Activated naive CD4-positive, alpha-beta T cell treated with anti-CD3 and anti-CD28 coated beads for 36 hours (primary cell): Measurements from ENCODE around the gene SCN10A. TPM values are rescaled to one million over a fixed set of nuclear protein-coding genes. Genes with fewer than 3 reads are reported as not detected.

ENCODE experiments used
- CTCF ChIA-PET: fragments of 350-600 bp; sonication (Branson Sonifier 250); formaldehyde crosslinking; loops from one replicate; lab custom pipeline; 2021; ENCODE audit warnings: antibody characterized with exemption; lab: Charles Lee
- DNase-seq: peaks from one replicate; pipeline ENCODE4 v3.0.0-alpha.2; 2020
- H3K27ac Mint-ChIP-seq: one replicate; pipeline ENCODE4 v1.8.0; 2021; ENCODE audit warnings: mild to moderate bottlenecking, mixed read lengths
- H3K27me3 Mint-ChIP-seq: one replicate; pipeline ENCODE4 v1.8.0; 2021; ENCODE audit warnings: low read depth, mixed read lengths
- H3K36me3 Mint-ChIP-seq: one replicate; pipeline ENCODE4 v1.8.0; 2021; ENCODE audit warnings: low read depth, mixed read lengths
- H3K4me1 Mint-ChIP-seq: one replicate; pipeline ENCODE4 v1.8.0; 2021; ENCODE audit warnings: low read depth, mixed read lengths
- H3K4me3 Mint-ChIP-seq: one replicate; pipeline ENCODE4 v1.8.0; 2021; ENCODE audit warnings: mild to moderate bottlenecking, moderate library complexity, mixed read lengths
- H3K9me3 Mint-ChIP-seq: one replicate; pipeline ENCODE4 v1.8.0; 2021; ENCODE audit warnings: mixed read lengths
- intact Hi-C: fragments of 100-400 bp; cut with micrococcal nuclease; formaldehyde crosslinking; loops from one replicate; pipeline ENCODE4 v1.15.1; 2023
- total RNA-seq, 2 experiments: library from RNA; stranded (reverse); gene quantifications; one replicate each; pipeline ENCODE4 v1.2.3, GENCODE V29; 2021

SCN10A gene
- total RNA-seq, 2 experiments from 2014 or later = not detected

- peaks cover 8% of the 10 kb centered on the region for H3K27me3 Mint-ChIP-seq
- H3K9me3 Mint-ChIP-seq = no peaks in the 10 kb centered on the region
- H3K4me1 Mint-ChIP-seq = no peaks in the 10 kb centered on the region
- no peak overlapping the region for H3K27ac Mint-ChIP-seq
- no peak overlapping the region for H3K4me3 Mint-ChIP-seq
- CTCF ChIA-PET = no interaction called here
- intact Hi-C loops = no loop called here
- DNase-seq = no peak
- H3K36me3 Mint-ChIP-seq = no peaks in the 10 kb centered on the region
These were observed 85.7 kb downstream of the SCN10A start for GRCh38 chr3:38730281-38730680.

DNA sequence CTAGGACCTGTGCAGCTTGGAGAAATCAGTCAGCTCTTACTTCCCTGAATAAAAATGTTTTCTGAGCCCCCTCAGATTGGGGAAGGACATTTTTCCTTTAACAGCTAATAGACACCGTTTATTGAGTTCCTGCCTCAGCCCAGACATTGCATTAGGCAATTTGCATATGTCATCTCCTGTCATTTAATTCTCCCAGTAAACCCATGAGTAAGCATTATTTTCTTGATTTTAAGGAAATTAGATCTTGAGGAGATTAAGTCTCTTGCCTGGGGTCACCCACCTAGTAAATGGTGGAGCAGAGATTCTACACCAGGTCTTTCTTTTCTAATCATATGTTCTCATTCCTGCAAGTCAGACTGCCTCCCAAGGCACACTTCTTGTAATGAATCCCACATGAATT is 88.0 kb downstream of the SCN10A start:
- CTCF ChIA-PET = no interaction called here
- Mint-ChIP-seq H3K27ac (no peak overlapping the region), H3K4me1 (no peaks in the 10 kb centered on the region), H3K36me3 (no peaks in the 10 kb centered on the region), H3K4me3 (no peak overlapping the region), H3K27me3 (peaks cover 10% of the 10 kb centered on the region), H3K9me3 (no peaks in the 10 kb centered on the region)
- intact Hi-C loops = no loop called here
- no peak for DNase-seq

GRCh38 chr3:38726751-38727150 is 89.3 kb downstream of the SCN10A start:
- H3K36me3 Mint-ChIP-seq = no peaks in the 10 kb centered on the region
- DNase-seq = no peak
- H3K4me1 Mint-ChIP-seq = no peaks in the 10 kb centered on the region
- peaks cover 10% of the 10 kb centered on the region for H3K27me3 Mint-ChIP-seq
- CTCF ChIA-PET = no interaction called here
- intact Hi-C loops = no loop called here
- no peaks in the 10 kb centered on the region for H3K9me3 Mint-ChIP-seq
- no peak overlapping the region for H3K4me3 Mint-ChIP-seq
- H3K27ac Mint-ChIP-seq = no peak overlapping the region

DNA sequence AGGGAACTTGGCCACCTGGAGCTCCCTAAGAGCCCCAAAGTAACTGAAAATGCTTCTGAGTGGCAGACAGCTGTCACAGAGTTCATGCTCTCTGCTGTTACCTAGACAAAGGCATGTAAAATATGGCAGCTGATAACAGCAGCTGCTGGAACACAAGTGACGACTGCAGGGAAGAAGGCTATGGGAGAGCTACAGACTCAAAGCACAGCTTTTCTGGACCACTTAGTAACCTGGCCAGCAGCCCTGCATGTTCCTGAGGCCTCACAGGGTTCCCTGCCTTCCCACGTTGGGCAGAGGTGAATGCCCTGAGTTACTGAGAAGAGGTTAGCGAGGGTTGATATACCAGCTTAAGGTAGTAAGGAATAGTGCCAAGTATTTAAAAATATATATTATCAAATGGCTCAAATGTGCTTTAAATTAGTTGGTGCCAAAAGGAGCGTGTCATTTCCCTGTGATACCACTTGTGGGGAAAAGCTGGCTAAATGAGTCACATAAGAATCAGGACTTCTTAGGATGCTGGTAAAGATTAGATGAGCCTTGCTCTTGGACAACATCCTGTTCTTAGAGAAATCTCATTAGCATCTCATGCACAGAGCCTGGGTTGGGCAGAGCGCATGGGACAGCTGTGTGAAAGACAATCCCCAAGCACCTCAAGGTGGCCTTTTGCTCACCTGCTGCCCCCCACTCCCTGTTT is 90.1 kb downstream of the SCN10A start:
- Mint-ChIP-seq H3K4me1 (no peaks in the 10 kb centered on the region), H3K27me3 (peaks cover 10% of the 10 kb centered on the region), H3K36me3 (no peaks in the 10 kb centered on the region), H3K27ac (no peak overlapping the region), H3K4me3 (no peak overlapping the region), H3K9me3 (no peaks in the 10 kb centered on the region)
- no peak for DNase-seq
- CTCF ChIA-PET = interaction anchor here (0.9 kb wide), 1 partner anchor 12 kb away, joined by 3 read pairs; no protein-coding TSS in a partner anchor
- intact Hi-C loops = no loop called here

DNA sequence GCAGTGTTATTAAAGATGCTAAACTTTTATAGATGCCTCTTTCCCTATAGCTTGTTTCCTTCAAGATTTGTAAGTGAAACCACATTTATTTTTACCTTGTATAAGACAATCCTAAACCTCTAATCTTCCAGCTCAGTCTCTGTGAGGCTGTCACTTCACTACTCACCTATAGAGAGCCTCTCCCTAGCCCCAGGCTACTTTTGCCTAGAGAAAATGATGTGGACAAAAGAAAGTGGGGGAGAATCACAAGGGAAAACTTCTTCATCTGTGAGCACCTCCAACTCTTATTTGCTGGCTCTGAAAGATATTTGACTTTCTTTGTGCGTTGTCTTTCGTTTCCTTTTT is 91.7 kb downstream of the SCN10A start:
- no peaks in the 10 kb centered on the region for H3K4me1 Mint-ChIP-seq
- CTCF ChIA-PET = interaction anchor here (0.6 kb wide), 1 partner anchor 314 kb away, joined by 3 read pairs; no protein-coding TSS in a partner anchor
- H3K27ac Mint-ChIP-seq = no peak overlapping the region
- intact Hi-C loops = no loop called here
- H3K9me3 Mint-ChIP-seq = no peaks in the 10 kb centered on the region
- H3K27me3 Mint-ChIP-seq = peaks cover 10% of the 10 kb centered on the region
- no peak overlapping the region for H3K4me3 Mint-ChIP-seq
- no peak for DNase-seq
- H3K36me3 Mint-ChIP-seq = no peaks in the 10 kb centered on the region

- Mint-ChIP-seq H3K27me3 (peaks cover 5% of the 10 kb centered on the region), H3K9me3 (no peaks in the 10 kb centered on the region), H3K36me3 (no peaks in the 10 kb centered on the region), H3K4me1 (no peaks in the 10 kb centered on the region), H3K4me3 (no peak overlapping the region), H3K27ac (no peak overlapping the region)
- DNase-seq = no peak
- CTCF ChIA-PET = interaction anchor here (0.6 kb wide), 1 partner anchor 314 kb away, joined by 3 read pairs; no protein-coding TSS in a partner anchor
- intact Hi-C loops = no loop called here
These were observed 92.2 kb downstream of the SCN10A start for GRCh38 chr3:38723569-38724391.

DNA sequence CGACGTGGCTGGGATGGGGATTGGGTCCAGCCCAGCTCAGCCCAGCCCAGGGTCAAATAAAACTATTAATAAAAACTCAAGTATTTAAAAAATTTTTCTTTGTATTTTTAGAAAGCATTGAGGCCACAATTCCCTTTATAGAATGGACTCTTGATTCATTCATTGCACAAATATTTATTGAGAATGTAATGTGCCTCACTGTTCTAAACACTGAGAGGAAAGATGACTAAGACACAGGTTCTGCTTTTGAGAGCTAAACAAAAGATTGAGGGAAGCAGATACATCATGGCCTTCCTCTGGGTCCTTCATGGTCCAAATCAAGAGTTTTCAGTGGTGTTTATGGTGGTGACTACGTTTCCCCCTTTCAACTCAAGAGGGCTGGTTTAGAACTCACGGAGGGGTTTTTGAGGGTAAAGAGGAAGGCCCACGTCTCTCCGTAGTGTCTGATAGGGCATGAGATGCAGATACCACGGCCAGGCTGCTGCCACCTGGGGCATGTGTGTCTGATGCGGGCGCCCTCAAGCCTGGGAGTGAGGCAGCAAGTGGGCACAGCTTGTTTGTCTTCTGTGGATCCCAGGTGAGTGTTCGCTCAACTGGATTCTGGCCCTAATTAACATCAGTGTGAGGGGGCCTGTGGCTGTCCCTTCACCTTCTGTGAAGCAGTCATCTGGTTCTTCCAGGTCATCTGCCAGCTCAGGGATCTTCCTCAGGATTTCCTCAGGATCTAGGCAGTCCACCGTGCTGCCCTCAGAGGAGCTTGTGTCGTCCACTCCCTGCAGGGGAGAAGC is 93.0 kb downstream of the SCN10A start:
- Mint-ChIP-seq H3K27ac (no peak overlapping the region), H3K4me1 (no peaks in the 10 kb centered on the region), H3K27me3 (peaks cover 5% of the 10 kb centered on the region), H3K9me3 (no peaks in the 10 kb centered on the region), H3K36me3 (no peaks in the 10 kb centered on the region), H3K4me3 (no peak overlapping the region)
- intact Hi-C loops = no loop called here
- no peak for DNase-seq
- CTCF ChIA-PET = no interaction called here

DNA sequence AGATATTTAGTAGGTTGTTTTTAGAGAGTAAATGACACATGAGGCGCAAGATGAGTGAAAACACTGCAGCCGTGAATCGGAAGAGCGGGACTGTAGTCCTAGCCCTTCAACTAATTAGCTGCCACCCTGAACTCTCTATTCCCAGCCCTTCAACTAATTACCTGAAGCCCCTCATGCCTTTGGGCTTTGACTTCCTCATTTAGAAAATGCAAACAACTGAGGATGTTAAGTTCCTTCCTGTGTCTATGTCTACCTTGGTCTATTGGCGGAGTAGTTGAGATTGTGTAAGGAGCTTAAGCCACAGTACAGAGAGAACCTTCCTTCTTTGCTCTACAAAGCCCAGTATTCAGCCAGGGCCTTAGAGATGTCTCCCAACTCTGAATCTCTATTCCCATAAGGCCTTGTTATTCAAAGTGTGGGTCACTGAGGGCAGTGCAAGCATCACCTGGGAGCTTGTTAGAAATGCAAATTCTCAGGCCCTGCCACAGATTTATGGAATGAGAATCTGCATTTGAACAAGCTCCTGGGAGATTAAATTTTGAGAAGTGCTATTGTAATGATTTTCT is 94.7 kb downstream of the SCN10A start:
- no peaks in the 10 kb centered on the region for H3K36me3 Mint-ChIP-seq
- no peak for DNase-seq
- no peaks in the 10 kb centered on the region for H3K4me1 Mint-ChIP-seq
- no peak overlapping the region for H3K4me3 Mint-ChIP-seq
- H3K9me3 Mint-ChIP-seq = no peaks in the 10 kb centered on the region
- CTCF ChIA-PET = no interaction called here
- H3K27ac Mint-ChIP-seq = no peak overlapping the region
- H3K27me3 Mint-ChIP-seq = peaks cover 3% of the 10 kb centered on the region
- intact Hi-C loops = no loop called here

- no peak overlapping the region for H3K27ac Mint-ChIP-seq
These were observed 95.6 kb downstream of the SCN10A start for GRCh38 chr3:38720465-38720864.

DNA sequence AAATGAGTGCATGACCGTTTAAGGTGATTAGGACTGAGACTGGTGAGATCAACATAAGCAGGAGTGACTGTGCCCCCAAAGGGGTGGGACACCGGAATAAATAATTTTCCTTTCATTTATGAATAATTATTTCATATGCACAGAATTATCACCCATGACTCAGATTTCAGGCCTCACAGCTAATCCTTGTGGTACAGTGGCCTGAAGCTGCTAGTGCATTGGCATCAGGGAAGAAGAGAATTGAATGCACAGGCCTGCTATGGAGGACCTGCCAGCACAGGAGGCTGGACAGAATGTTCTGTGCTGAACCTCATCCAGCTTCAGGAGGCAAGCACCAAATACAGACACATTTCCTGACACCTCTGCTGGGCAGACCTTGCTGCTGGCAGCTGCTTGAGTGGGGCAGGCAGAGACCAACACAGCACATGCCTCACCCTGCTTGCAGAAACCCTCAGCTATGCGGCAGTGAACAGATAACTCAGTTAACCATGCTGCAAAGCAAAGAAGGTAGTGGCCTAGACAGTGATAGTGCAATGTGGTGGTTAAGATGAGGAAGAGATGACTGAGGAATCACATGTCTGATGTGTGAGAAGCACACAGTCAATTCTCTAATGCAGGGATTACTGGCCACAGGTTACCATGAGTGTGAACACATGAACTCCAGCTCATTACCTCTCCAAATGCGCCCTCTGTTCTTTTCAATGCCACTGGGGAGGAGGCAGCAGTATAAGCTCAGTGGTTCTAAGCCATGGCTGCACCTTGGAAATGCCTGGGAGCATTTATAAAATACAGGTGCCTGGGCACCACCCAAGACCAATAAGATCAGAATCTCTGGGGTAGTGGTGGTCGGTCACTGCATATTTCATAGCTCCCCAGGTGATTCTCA is 98.4 kb downstream of the SCN10A start:
- DNase-seq = no peak
- intact Hi-C loops = no loop called here
- Mint-ChIP-seq H3K4me3 (no peak overlapping the region), H3K27me3 (peaks cover 4% of the 10 kb centered on the region), H3K4me1 (no peaks in the 10 kb centered on the region), H3K27ac (no peak overlapping the region), H3K9me3 (no peaks in the 10 kb centered on the region), H3K36me3 (no peaks in the 10 kb centered on the region)
- CTCF ChIA-PET = no interaction called here

More at GRCh38 chr3:38720465-38720864, 95.6 kb downstream of the SCN10A start:
- H3K27me3 Mint-ChIP-seq = peaks cover 3% of the 10 kb centered on the region
- intact Hi-C loops = no loop called here
- H3K36me3 Mint-ChIP-seq = no peaks in the 10 kb centered on the region
- no peak overlapping the region for H3K4me3 Mint-ChIP-seq
- H3K4me1 Mint-ChIP-seq = no peaks in the 10 kb centered on the region
- H3K9me3 Mint-ChIP-seq = no peaks in the 10 kb centered on the region
- no peak for DNase-seq
- CTCF ChIA-PET = no interaction called here

- H3K27me3 Mint-ChIP-seq = peaks cover 8% of the 10 kb centered on the region
- H3K36me3 Mint-ChIP-seq = no peaks in the 10 kb centered on the region
- H3K9me3 Mint-ChIP-seq = no peaks in the 10 kb centered on the region
- CTCF ChIA-PET = interaction anchor here (1.1 kb wide), 1 partner anchor 62 kb away, joined by 3 read pairs; no protein-coding TSS in a partner anchor
- no peak overlapping the region for H3K27ac Mint-ChIP-seq
- no peaks in the 10 kb centered on the region for H3K4me1 Mint-ChIP-seq
- DNase-seq = no peak
- no peak overlapping the region for H3K4me3 Mint-ChIP-seq
- intact Hi-C loops = no loop called here
These were observed 102.9 kb downstream of the SCN10A start for GRCh38 chr3:38713121-38713520.
